ENCODE results near the gene ECEL1.
"Not testable (repeated sequence)": the region's sequence is repeated elsewhere in the genome, so short reads cannot be mapped to it uniquely, and the experiment has no call there.

Gene ECEL1

GRCh38 chr2:232434563-232435374 is 52.9 kb downstream of the ECEL1 start:
- TF ChIP-seq, protein P1, sequence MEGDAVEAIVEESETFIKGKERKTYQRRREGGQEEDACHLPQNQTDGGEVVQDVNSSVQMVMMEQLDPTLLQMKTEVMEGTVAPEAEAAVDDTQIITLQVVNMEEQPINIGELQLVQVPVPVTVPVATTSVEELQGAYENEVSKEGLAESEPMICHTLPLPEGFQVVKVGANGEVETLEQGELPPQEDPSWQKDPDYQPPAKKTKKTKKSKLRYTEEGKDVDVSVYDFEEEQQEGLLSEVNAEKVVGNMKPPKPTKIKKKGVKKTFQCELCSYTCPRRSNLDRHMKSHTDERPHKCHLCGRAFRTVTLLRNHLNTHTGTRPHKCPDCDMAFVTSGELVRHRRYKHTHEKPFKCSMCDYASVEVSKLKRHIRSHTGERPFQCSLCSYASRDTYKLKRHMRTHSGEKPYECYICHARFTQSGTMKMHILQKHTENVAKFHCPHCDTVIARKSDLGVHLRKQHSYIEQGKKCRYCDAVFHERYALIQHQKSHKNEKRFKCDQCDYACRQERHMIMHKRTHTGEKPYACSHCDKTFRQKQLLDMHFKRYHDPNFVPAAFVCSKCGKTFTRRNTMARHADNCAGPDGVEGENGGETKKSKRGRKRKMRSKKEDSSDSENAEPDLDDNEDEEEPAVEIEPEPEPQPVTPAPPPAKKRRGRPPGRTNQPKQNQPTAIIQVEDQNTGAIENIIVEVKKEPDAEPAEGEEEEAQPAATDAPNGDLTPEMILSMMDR (IDR thresholded peaks at IDR 0.05; ENCODE audit: poor library complexity, severe bottlenecking), result no peak
- H3K36me3 ChIP-seq (ENCODE audit: low read depth), result no peaks in the 10 kb centered on the region

GRCh38 chr2:232434091-232434490 is 53.5 kb downstream of the ECEL1 start:
- Histone ChIP-seq H3K4me1 (ENCODE audit: insufficient read depth, poor library complexity, severe bottlenecking) (no peaks in the 10 kb centered on the region), H3K4me3 (ENCODE audit: severe bottlenecking) (no peak overlapping the region), H3K9me3 (ENCODE audit: severe bottlenecking) (no peaks in the 10 kb centered on the region), H3K36me3 (ENCODE audit: low read depth) (no peaks in the 10 kb centered on the region), H3K27me3 (ENCODE audit: insufficient read depth, poor library complexity, severe bottlenecking) (no peaks in the 10 kb centered on the region), H3K27ac (ENCODE audit: poor library complexity, severe bottlenecking) (no peak overlapping the region)
- ATAC-seq (ENCODE audit: low read depth) (no peak), DNase-seq (ENCODE audit: low spot score) (peak; percentile 46)
- TF ChIP-seq, protein P1 (IDR thresholded peaks at IDR 0.05; ENCODE audit: poor library complexity, severe bottlenecking), result no peak

More at GRCh38 chr2:232434563-232435374, 52.9 kb downstream of the ECEL1 start:
- DNase-seq (ENCODE audit: low spot score) (peak; percentile 35), ATAC-seq (ENCODE audit: low read depth) (no peak)
- Histone ChIP-seq H3K27ac (ENCODE audit: poor library complexity, severe bottlenecking) (no peak overlapping the region), H3K9me3 (ENCODE audit: severe bottlenecking) (no peaks in the 10 kb centered on the region), H3K4me3 (ENCODE audit: severe bottlenecking) (no peak overlapping the region), H3K27me3 (ENCODE audit: insufficient read depth, poor library complexity, severe bottlenecking) (no peaks in the 10 kb centered on the region), H3K4me1 (ENCODE audit: insufficient read depth, poor library complexity, severe bottlenecking) (no peaks in the 10 kb centered on the region)

GRCh38 chr2:232433622-232434021 is 54.0 kb downstream of the ECEL1 start:
- not testable (repeated sequence) for H3K27ac ChIP-seq (ENCODE audit: poor library complexity, severe bottlenecking); H3K4me1 ChIP-seq (ENCODE audit: insufficient read depth, poor library complexity, severe bottlenecking); ATAC-seq (ENCODE audit: low read depth); H3K4me3 ChIP-seq (ENCODE audit: severe bottlenecking); DNase-seq (ENCODE audit: low spot score); H3K36me3 ChIP-seq (ENCODE audit: low read depth); H3K27me3 ChIP-seq (ENCODE audit: insufficient read depth, poor library complexity, severe bottlenecking); H3K9me3 ChIP-seq (ENCODE audit: severe bottlenecking)

- peak; percentile 35 for DNase-seq (ENCODE audit: low spot score)
- Histone ChIP-seq H3K27ac (ENCODE audit: poor library complexity, severe bottlenecking) (no peak overlapping the region), H3K4me3 (ENCODE audit: severe bottlenecking) (no peak overlapping the region), H3K36me3 (ENCODE audit: low read depth) (no peaks in the 10 kb centered on the region), H3K4me1 (ENCODE audit: insufficient read depth, poor library complexity, severe bottlenecking) (no peaks in the 10 kb centered on the region), H3K9me3 (ENCODE audit: severe bottlenecking) (no peaks in the 10 kb centered on the region), H3K27me3 (ENCODE audit: insufficient read depth, poor library complexity, severe bottlenecking) (no peaks in the 10 kb centered on the region)
- no peak for ATAC-seq (ENCODE audit: low read depth)
- TF ChIP-seq, protein P1 (IDR thresholded peaks at IDR 0.05; ENCODE audit: poor library complexity, severe bottlenecking), result no peak
These were observed 54.9 kb downstream of the ECEL1 start for GRCh38 chr2:232432598-232433184.

DNA sequence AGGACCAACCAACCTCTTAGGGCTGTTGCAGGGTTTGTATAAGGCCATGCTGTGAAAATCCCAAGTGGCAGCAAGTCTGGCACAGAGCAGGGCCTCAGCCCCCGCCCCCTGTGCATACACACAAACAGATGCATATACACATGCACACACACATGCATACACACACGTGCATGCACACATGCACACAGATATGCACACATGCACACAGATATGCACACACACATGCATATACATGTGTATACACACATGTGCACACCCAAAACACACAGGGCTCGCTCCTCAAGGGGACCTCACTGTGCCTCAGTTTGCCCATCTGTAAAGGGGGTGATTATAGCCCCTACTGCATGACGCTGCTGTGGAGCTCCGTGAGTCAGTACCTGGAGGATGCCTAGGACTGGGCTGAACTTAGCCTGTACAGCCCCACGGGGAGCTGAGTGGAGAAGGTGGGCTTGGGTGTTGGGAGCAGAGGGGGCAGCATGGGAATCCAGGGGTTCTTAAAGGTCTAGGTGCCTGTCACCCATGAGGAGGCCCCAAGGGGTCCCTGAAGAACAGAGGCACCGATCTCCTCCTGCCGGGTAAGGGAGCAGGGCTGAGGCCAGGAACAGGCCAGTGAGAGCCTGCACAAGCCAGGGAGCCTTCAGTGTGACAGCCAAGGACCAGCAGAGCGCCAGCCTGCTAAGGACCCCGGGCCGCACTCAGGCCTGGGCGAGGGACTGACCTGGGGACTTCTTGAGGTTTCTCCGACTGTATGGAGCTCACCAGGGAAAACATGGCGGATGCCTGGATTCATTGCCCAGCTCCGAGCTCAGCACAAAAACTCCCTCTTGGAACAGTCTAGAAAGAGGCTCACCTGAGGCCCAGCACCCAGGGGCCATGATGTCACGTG is 55.7 kb downstream of the ECEL1 start:
- ATAC-seq (ENCODE audit: low read depth) (no peak), DNase-seq (ENCODE audit: low spot score) (no peak)
- Histone ChIP-seq H3K27me3 (ENCODE audit: insufficient read depth, poor library complexity, severe bottlenecking) (no peaks in the 10 kb centered on the region), H3K4me3 (ENCODE audit: severe bottlenecking) (no peak overlapping the region), H3K27ac (ENCODE audit: poor library complexity, severe bottlenecking) (no peak overlapping the region), H3K9me3 (ENCODE audit: severe bottlenecking) (no peaks in the 10 kb centered on the region), H3K4me1 (ENCODE audit: insufficient read depth, poor library complexity, severe bottlenecking) (no peaks in the 10 kb centered on the region), H3K36me3 (ENCODE audit: low read depth) (no peaks in the 10 kb centered on the region)
- TF ChIP-seq, protein P1 (IDR thresholded peaks at IDR 0.05; ENCODE audit: poor library complexity, severe bottlenecking), result no peak
